ENCODE measurements around the gene PKDREJ.
"Not testable (repeated sequence)": the region's sequence is repeated elsewhere in the genome, so short reads cannot be mapped to it uniquely, and the experiment has no call there.

The PKDREJ gene

DNA sequence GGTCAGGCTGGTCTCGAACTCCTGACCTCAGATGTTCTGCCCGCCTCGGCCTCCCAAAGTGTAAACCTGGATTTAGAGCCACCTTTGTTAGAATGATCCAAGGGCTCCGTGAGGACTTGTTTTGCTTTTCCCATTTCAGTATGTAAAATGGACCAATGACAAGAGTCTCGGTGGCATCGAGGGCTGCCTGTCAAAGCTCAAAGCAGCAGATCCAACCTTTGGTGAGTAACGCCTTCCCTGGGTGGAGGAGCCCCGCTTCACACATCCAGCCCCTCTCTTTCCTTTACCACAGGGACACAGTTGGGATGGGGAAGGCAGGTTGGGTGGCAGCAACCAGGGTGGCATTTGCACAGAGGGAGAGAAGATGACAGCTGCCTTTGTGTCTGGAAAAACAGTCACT, 9.1 kb upstream of the PKDREJ start:
- Histone ChIP-seq H3K9ac (ENCODE audit: low read length) (no peak overlapping the region), H3K4me2 (ENCODE audit: low read length) (no peak overlapping the region)

DNA sequence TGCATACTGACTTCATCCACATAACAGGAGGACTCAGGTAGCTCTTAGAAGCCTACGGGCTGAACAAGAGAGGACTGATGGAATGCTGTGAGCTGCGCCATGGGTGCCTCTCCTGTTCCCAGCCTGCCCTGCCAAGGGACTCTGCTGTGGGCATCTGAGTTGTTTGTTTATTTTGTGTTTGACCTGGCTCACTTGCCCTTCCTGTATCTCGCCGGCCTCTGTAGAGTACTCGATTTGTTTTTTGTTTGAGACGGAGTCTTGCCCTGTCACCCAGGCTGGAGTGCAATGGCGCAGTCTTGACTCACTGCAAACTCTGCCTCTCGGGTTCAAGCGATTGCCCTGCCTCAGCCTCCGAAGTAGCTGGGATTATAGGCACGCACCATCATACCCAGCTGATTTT, 6.4 kb upstream of the PKDREJ start:
- H3K9ac ChIP-seq (ENCODE audit: low read length), result no peak overlapping the region
- 0 out of 2 replicates have a peak, but pooled peaks cover 7% of the 10 kb centered on the region for H3K9me3 ChIP-seq (ENCODE audit: low read length)
- no peak overlapping the region for H3K27ac ChIP-seq (ENCODE audit: low read depth, low read length, poor library complexity, severe bottlenecking)
- H3K4me1 ChIP-seq (ENCODE audit: insufficient read depth, low read length, severe bottlenecking), result peaks cover 6% of the 10 kb centered on the region
- TF ChIP-seq, protein P1, sequence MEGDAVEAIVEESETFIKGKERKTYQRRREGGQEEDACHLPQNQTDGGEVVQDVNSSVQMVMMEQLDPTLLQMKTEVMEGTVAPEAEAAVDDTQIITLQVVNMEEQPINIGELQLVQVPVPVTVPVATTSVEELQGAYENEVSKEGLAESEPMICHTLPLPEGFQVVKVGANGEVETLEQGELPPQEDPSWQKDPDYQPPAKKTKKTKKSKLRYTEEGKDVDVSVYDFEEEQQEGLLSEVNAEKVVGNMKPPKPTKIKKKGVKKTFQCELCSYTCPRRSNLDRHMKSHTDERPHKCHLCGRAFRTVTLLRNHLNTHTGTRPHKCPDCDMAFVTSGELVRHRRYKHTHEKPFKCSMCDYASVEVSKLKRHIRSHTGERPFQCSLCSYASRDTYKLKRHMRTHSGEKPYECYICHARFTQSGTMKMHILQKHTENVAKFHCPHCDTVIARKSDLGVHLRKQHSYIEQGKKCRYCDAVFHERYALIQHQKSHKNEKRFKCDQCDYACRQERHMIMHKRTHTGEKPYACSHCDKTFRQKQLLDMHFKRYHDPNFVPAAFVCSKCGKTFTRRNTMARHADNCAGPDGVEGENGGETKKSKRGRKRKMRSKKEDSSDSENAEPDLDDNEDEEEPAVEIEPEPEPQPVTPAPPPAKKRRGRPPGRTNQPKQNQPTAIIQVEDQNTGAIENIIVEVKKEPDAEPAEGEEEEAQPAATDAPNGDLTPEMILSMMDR (IDR thresholded peaks at IDR 0.05; ENCODE audit: low read length), result no peak
- TF ChIP-seq EZH2 (IDR thresholded peaks at IDR 0.05; ENCODE audit: borderline replicate concordance, low read length), result no peak
- H3K9me2 ChIP-seq (ENCODE audit: low read depth, low read length), result no peaks in the 10 kb centered on the region
- no peaks in the 10 kb centered on the region for H4K20me1 ChIP-seq (ENCODE audit: insufficient read depth, low read length)
- H3K36me3 ChIP-seq (ENCODE audit: insufficient read depth, low read length), result no peaks in the 10 kb centered on the region; the same call in 1 of the 2 replicates
- no peak overlapping the region for H2AFZ ChIP-seq (ENCODE audit: low read length)
- H3K79me2 ChIP-seq (ENCODE audit: insufficient read depth, low read length), result no peaks in the 10 kb centered on the region
- peaks cover 7% of the 10 kb centered on the region for H3K27me3 ChIP-seq (ENCODE audit: insufficient read depth, low read length)
- H3K4me2 ChIP-seq (ENCODE audit: low read length), result no peak overlapping the region
- no peaks in the 10 kb centered on the region for H3F3A ChIP-seq (ENCODE audit: insufficient read depth, low read length)
- H3K4me3 ChIP-seq (ENCODE audit: low read depth, low read length, poor library complexity, severe bottlenecking), result no peak overlapping the region

More for the DNA sequence above, 9.1 kb upstream of the PKDREJ start:
- TF ChIP-seq EZH2 (IDR thresholded peaks at IDR 0.05; ENCODE audit: borderline replicate concordance, low read length), result no peak
- TF ChIP-seq, protein P1 (IDR thresholded peaks at IDR 0.05; ENCODE audit: low read length), result no peak
- no peaks in the 10 kb centered on the region for H3K79me2 ChIP-seq (ENCODE audit: insufficient read depth, low read length)
- no peak overlapping the region for H3K27ac ChIP-seq (ENCODE audit: low read depth, low read length, poor library complexity, severe bottlenecking)
- no peaks in the 10 kb centered on the region for H4K20me1 ChIP-seq (ENCODE audit: insufficient read depth, low read length)
- peaks cover 7% of the 10 kb centered on the region for H3K27me3 ChIP-seq (ENCODE audit: insufficient read depth, low read length)
- no peaks in the 10 kb centered on the region for H3K9me2 ChIP-seq (ENCODE audit: low read depth, low read length)
- no peaks in the 10 kb centered on the region for H3K9me3 ChIP-seq (ENCODE audit: low read length)
- no peaks in the 10 kb centered on the region for H3F3A ChIP-seq (ENCODE audit: insufficient read depth, low read length)
- H2AFZ ChIP-seq (ENCODE audit: low read length), result no peak overlapping the region
- H3K4me1 ChIP-seq (ENCODE audit: insufficient read depth, low read length, severe bottlenecking), result peaks cover 6% of the 10 kb centered on the region
- no peak overlapping the region for H3K4me3 ChIP-seq (ENCODE audit: low read depth, low read length, poor library complexity, severe bottlenecking)
- no peaks in the 10 kb centered on the region for H3K36me3 ChIP-seq (ENCODE audit: insufficient read depth, low read length)

DNA sequence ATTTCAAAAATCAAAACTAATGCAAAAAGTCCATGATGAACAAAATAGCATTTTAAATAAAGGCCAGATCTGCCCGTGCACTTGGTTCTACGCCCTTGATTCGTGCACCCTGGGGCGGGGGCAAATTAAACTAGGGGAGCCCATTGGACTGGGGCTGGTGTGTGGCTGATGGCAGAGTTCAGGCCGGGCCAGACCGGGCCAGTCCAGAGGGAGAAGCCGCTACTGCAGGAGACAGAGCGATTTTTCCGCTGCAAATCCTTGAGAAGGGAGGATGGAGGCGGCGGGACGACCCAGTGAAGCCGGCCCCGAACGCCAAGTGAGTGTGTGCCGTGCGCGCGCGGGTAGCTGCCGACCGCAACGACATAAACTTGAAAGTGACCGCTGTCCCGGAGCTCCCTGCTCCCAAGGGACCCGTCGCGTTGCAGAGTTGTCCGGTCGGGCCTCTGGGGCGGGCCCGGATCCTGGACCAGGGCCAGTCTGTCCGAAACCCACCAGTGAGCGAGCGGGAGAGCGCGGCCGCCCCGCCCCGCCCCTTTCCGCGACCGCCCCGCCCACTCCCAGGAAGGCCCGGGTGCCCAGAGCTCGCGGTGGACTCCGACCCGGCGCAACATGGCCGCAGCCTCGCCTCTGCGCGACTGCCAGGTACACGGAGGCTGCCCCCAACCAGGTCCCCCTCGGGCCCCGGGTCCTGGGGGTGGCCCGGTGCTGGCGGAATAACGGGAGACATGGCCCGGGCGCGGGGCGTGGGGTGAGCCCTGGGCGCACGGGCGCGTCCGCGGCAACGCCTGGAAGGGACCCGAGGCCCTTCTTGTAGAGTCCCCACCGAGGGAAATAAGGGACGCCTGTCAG, 4.5 kb upstream of the PKDREJ start, which contains the start of gene TTC38:
Gene TTC38, plus strand, starts transcription at position 578 of the 849 bp plus-strand sequence. Its CDS starts 32 bp downstream, at position 610.
- Histone ChIP-seq H3K27ac (ENCODE audit: low read depth, low read length, poor library complexity, severe bottlenecking) (no peak within 1 kb of the TSS), H3K27me3 (ENCODE audit: insufficient read depth, low read length) (peaks cover 7% of the 10 kb centered on the region), H2AFZ (ENCODE audit: low read length) (no peak within 1 kb of the TSS), H3K9me3 (ENCODE audit: low read length) (peaks cover 7% of the 10 kb centered on the region; the same call in 1 of the 2 replicates), H3K36me3 (ENCODE audit: insufficient read depth, low read length) (no peaks in the 10 kb centered on the region; the same call in 1 of the 2 replicates), H3K79me2 (ENCODE audit: insufficient read depth, low read length) (no peaks in the 10 kb centered on the region), H3F3A (ENCODE audit: insufficient read depth, low read length) (no peaks in the 10 kb centered on the region), H3K4me1 (ENCODE audit: insufficient read depth, low read length, severe bottlenecking) (peaks cover 6% of the 10 kb centered on the region), H3K4me2 (ENCODE audit: low read length) (peak within 1 kb of the TSS; percentile 54), H3K9ac (ENCODE audit: low read length) (peak within 1 kb of the TSS; percentile 12; the same call in 1 of the 2 replicates), H4K20me1 (ENCODE audit: insufficient read depth, low read length) (no peaks in the 10 kb centered on the region), H3K4me3 (ENCODE audit: low read depth, low read length, poor library complexity, severe bottlenecking) (peak within 1 kb of the TSS; percentile 58), H3K9me2 (ENCODE audit: low read depth, low read length) (no peaks in the 10 kb centered on the region)
- TF ChIP-seq, protein P1 (IDR thresholded peaks at IDR 0.05; ENCODE audit: low read length), result no peak
- TF ChIP-seq EZH2 (IDR thresholded peaks at IDR 0.05; ENCODE audit: borderline replicate concordance, low read length), result no peak

DNA sequence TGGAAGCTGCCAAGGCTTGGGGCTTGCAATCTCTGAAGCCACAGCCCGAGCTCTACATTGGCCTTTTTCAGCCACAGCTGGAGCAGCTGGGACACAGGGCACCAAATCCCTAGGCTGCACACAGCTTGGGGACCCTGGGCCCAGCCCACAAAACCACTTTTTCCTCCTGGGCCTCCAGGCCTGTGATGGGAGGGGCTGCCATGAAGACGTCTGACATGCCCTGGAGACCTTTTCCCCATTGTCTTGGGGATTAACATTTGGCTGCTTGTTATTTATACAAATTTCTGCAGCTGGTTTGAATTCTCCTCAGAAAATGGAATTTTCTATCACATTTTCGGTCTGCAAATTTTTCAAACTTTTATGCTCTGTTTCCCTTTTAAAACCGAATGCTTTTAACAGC, 2.5 kb upstream of the PKDREJ start:
- H3K36me3 ChIP-seq (ENCODE audit: insufficient read depth, low read length); H3K79me2 ChIP-seq (ENCODE audit: insufficient read depth, low read length); H3K9me3 ChIP-seq (ENCODE audit: low read length); H3K4me1 ChIP-seq (ENCODE audit: insufficient read depth, low read length, severe bottlenecking); H3F3A ChIP-seq (ENCODE audit: insufficient read depth, low read length); H2AFZ ChIP-seq (ENCODE audit: low read length); H3K9me2 ChIP-seq (ENCODE audit: low read depth, low read length); H3K27ac ChIP-seq (ENCODE audit: low read depth, low read length, poor library complexity, severe bottlenecking); H3K9ac ChIP-seq (ENCODE audit: low read length); H3K4me3 ChIP-seq (ENCODE audit: low read depth, low read length, poor library complexity, severe bottlenecking); H3K27me3 ChIP-seq (ENCODE audit: insufficient read depth, low read length); H3K4me2 ChIP-seq (ENCODE audit: low read length); H4K20me1 ChIP-seq (ENCODE audit: insufficient read depth, low read length): not testable (repeated sequence)

DNA sequence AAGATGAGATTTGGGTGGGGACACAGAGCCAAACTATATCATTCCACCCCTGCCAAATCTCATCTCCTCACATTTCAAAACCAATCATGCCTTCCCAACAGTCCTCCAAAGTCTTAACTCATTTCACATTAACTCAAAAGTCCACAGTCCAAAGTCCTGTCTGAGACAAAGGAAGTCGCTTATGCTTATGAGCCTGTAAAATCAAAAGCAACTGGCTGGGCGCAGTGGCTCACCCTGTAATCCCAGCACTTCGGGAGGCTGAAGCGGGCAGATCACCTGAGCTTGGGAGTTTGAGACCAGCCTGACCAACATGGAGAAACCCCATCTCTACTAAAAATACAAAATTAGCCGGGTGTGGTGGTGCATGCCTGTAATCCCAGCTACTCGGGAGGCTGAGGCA, 1.4 kb upstream of the PKDREJ start:
- H3K79me2 ChIP-seq (ENCODE audit: insufficient read depth, low read length); H3K4me1 ChIP-seq (ENCODE audit: insufficient read depth, low read length, severe bottlenecking); H3K9me3 ChIP-seq (ENCODE audit: low read length); H3K4me3 ChIP-seq (ENCODE audit: low read depth, low read length, poor library complexity, severe bottlenecking); H3F3A ChIP-seq (ENCODE audit: insufficient read depth, low read length); H2AFZ ChIP-seq (ENCODE audit: low read length); H3K9ac ChIP-seq (ENCODE audit: low read length); H4K20me1 ChIP-seq (ENCODE audit: insufficient read depth, low read length); H3K27me3 ChIP-seq (ENCODE audit: insufficient read depth, low read length); H3K36me3 ChIP-seq (ENCODE audit: insufficient read depth, low read length); H3K4me2 ChIP-seq (ENCODE audit: low read length); H3K27ac ChIP-seq (ENCODE audit: low read depth, low read length, poor library complexity, severe bottlenecking); H3K9me2 ChIP-seq (ENCODE audit: low read depth, low read length): not testable (repeated sequence)

All from OCI-LY1 (cell line).